Measurements from ENCODE around the gene MET.
"Not testable (repeated sequence)": the region's sequence is repeated elsewhere in the genome, so short reads cannot be mapped to it uniquely, and the experiment has no call there.

MET gene

GRCh38 chr7:116711790-116712189 is 39.8 kb downstream of the MET start:
- no peak overlapping the region for H3K27ac ChIP-seq (ENCODE audit: low read depth, low read length)
- no peaks in the 10 kb centered on the region for H3K27me3 ChIP-seq (ENCODE audit: insufficient read depth, low read length)
- no peak overlapping the region for H3K9ac ChIP-seq (ENCODE audit: low read depth, low read length)
- no peaks in the 10 kb centered on the region for H3K9me3 ChIP-seq (ENCODE audit: insufficient read depth, low read depth, low read length)
- H3K4me3 ChIP-seq (ENCODE audit: low read length), result no peak overlapping the region
- no peaks in the 10 kb centered on the region for H3K36me3 ChIP-seq (ENCODE audit: insufficient read depth, low read length)
- WGBS, result 93% methylated on average over 4 of the region's 4 CpGs
- peaks cover 19% of the 10 kb centered on the region for H3K4me1 ChIP-seq (ENCODE audit: insufficient read depth, low read length)

GRCh38 chr7:116713500-116713899 is 41.5 kb downstream of the MET start:
- Histone ChIP-seq H3K27me3 (ENCODE audit: insufficient read depth, low read length) (no peaks in the 10 kb centered on the region), H3K9me3 (ENCODE audit: insufficient read depth, low read depth, low read length) (no peaks in the 10 kb centered on the region), H3K4me1 (ENCODE audit: insufficient read depth, low read length) (0 out of 2 replicates have a peak, but pooled peaks cover 2% of the 10 kb centered on the region), H3K36me3 (ENCODE audit: insufficient read depth, low read length) (no peaks in the 10 kb centered on the region), H3K27ac (ENCODE audit: low read depth, low read length) (no peak overlapping the region), H3K4me3 (ENCODE audit: low read length) (no peak overlapping the region), H3K9ac (ENCODE audit: low read depth, low read length) (no peak overlapping the region)
- WGBS, result 97% methylated on average over 4 of the region's 4 CpGs

- H3K27ac ChIP-seq (ENCODE audit: low read depth, low read length), result no peak overlapping the region
- no peak overlapping the region for H3K4me3 ChIP-seq (ENCODE audit: low read length)
- H3K9me3 ChIP-seq (ENCODE audit: insufficient read depth, low read depth, low read length), result no peaks in the 10 kb centered on the region
- no peaks in the 10 kb centered on the region for H3K36me3 ChIP-seq (ENCODE audit: insufficient read depth, low read length)
- no peak overlapping the region for H3K9ac ChIP-seq (ENCODE audit: low read depth, low read length)
- no peaks in the 10 kb centered on the region for H3K4me1 ChIP-seq (ENCODE audit: insufficient read depth, low read length)
- H3K27me3 ChIP-seq (ENCODE audit: insufficient read depth, low read length), result no peaks in the 10 kb centered on the region
These were observed 41.9 kb downstream of the MET start for GRCh38 chr7:116713918-116714317.

DNA sequence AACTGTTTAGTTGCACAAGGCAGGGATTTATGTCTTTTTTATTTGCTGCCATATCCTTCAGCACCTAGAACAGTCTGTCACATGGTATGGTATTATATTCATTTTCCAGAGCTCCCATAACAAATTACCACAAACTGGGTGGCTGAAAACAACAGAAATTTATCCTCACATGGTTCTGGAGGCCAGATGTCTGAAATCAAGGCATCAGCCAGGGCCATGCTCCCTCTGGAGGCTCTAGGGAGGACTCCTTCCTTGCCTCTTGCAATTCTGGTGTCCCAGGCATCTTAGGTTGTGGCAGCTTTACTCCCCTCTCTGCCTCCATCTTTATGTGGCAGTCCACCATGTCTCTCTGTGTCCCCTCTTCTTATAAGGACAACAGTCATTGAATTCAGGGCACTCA is 43.1 kb downstream of the MET start:
- Histone ChIP-seq H3K27ac (ENCODE audit: low read depth, low read length) (no peak overlapping the region), H3K36me3 (ENCODE audit: insufficient read depth, low read length) (no peaks in the 10 kb centered on the region), H3K4me3 (ENCODE audit: low read length) (no peak overlapping the region), H3K9ac (ENCODE audit: low read depth, low read length) (no peak overlapping the region), H3K4me1 (ENCODE audit: insufficient read depth, low read length) (no peaks in the 10 kb centered on the region), H3K27me3 (ENCODE audit: insufficient read depth, low read length) (no peaks in the 10 kb centered on the region), H3K9me3 (ENCODE audit: insufficient read depth, low read depth, low read length) (no peaks in the 10 kb centered on the region)

DNA sequence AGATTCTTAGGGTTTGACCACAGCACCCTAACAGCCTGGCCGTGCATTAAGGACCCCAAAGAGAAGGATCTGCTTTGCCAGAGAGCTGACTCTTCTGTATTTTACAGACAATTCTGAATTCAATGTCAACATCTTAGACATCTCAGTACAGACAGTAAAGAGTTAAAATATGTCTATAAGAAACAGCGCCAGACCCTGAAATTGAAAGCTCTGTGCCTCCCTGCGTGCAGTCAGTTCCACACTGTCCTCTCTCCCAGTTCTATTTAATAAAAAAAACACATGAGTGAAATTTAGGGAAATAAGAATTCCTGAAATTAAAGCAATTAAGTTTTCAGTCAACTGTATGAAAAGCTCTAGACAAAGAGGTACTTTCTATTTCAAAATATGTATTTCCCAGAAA is 45.1 kb downstream of the MET start:
- Histone ChIP-seq H3K9me3 (ENCODE audit: insufficient read depth, low read depth, low read length) (no peaks in the 10 kb centered on the region), H3K4me3 (ENCODE audit: low read length) (no peak overlapping the region), H3K4me1 (ENCODE audit: insufficient read depth, low read length) (no peaks in the 10 kb centered on the region), H3K27me3 (ENCODE audit: insufficient read depth, low read length) (no peaks in the 10 kb centered on the region), H3K36me3 (ENCODE audit: insufficient read depth, low read length) (no peaks in the 10 kb centered on the region), H3K27ac (ENCODE audit: low read depth, low read length) (no peak overlapping the region), H3K9ac (ENCODE audit: low read depth, low read length) (no peak overlapping the region)
- over 99% methylated on average over 3 of the region's 3 CpGs for WGBS

DNA sequence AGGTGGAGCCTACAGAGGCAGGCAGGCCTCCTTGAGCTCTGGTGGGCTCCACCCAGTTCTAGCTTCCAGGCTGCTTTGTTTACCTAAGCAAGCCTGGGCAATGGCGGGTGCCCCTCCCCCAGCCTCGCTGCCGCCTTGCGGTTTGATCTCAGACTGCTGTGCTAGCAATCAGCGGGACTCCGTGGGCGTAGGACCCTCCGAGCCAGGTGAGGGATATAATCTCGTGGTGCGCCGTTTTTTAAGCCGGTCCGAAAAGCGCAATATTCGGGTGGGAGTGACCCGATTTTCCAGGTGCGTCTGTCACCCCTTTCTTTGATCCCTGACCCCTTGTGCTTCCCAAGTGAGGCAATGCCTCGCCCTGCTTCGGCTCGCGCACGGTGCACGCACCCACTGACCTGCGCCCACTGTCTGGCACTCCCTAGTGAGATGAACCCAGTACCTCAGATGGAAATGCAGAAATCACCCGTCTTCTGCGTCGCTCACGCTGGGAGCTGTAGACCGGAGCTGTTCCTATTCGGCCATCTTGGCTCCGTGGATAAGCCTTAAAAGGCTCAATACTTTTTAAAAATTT is 52.0 kb downstream of the MET start:
- not testable (repeated sequence) for H3K9me3 ChIP-seq (ENCODE audit: insufficient read depth, low read depth, low read length); H3K36me3 ChIP-seq (ENCODE audit: insufficient read depth, low read length); H3K27ac ChIP-seq (ENCODE audit: low read depth, low read length); H3K9ac ChIP-seq (ENCODE audit: low read depth, low read length); H3K4me3 ChIP-seq (ENCODE audit: low read length); H3K4me1 ChIP-seq (ENCODE audit: insufficient read depth, low read length); H3K27me3 ChIP-seq (ENCODE audit: insufficient read depth, low read length)
- WGBS, result 66% methylated on average over 31 of the region's 31 CpGs

GRCh38 chr7:116724560-116725231 is 52.7 kb downstream of the MET start:
- no peaks in the 10 kb centered on the region for H3K9me3 ChIP-seq (ENCODE audit: insufficient read depth, low read depth, low read length)
- no peak overlapping the region for H3K4me3 ChIP-seq (ENCODE audit: low read length)
- no peaks in the 10 kb centered on the region for H3K36me3 ChIP-seq (ENCODE audit: insufficient read depth, low read length)
- H3K9ac ChIP-seq (ENCODE audit: low read depth, low read length), result no peak overlapping the region
- H3K27me3 ChIP-seq (ENCODE audit: insufficient read depth, low read length), result no peaks in the 10 kb centered on the region
- no peak overlapping the region for H3K27ac ChIP-seq (ENCODE audit: low read depth, low read length)
- WGBS, result 92% methylated on average over 5 of the region's 5 CpGs
- H3K4me1 ChIP-seq (ENCODE audit: insufficient read depth, low read length), result peaks cover 4% of the 10 kb centered on the region; the same call in 1 of the 2 replicates

- Histone ChIP-seq H3K27ac (ENCODE audit: low read depth, low read length) (no peak overlapping the region), H3K4me1 (ENCODE audit: insufficient read depth, low read length) (peaks cover 4% of the 10 kb centered on the region; the same call in 1 of the 2 replicates), H3K9ac (ENCODE audit: low read depth, low read length) (no peak overlapping the region), H3K27me3 (ENCODE audit: insufficient read depth, low read length) (no peaks in the 10 kb centered on the region), H3K9me3 (ENCODE audit: insufficient read depth, low read depth, low read length) (no peaks in the 10 kb centered on the region), H3K4me3 (ENCODE audit: low read length) (no peak overlapping the region), H3K36me3 (ENCODE audit: insufficient read depth, low read length) (no peaks in the 10 kb centered on the region)
- 90% methylated on average over 3 of the region's 3 CpGs for WGBS
These were observed 54.2 kb downstream of the MET start for GRCh38 chr7:116726149-116726548.

DNA sequence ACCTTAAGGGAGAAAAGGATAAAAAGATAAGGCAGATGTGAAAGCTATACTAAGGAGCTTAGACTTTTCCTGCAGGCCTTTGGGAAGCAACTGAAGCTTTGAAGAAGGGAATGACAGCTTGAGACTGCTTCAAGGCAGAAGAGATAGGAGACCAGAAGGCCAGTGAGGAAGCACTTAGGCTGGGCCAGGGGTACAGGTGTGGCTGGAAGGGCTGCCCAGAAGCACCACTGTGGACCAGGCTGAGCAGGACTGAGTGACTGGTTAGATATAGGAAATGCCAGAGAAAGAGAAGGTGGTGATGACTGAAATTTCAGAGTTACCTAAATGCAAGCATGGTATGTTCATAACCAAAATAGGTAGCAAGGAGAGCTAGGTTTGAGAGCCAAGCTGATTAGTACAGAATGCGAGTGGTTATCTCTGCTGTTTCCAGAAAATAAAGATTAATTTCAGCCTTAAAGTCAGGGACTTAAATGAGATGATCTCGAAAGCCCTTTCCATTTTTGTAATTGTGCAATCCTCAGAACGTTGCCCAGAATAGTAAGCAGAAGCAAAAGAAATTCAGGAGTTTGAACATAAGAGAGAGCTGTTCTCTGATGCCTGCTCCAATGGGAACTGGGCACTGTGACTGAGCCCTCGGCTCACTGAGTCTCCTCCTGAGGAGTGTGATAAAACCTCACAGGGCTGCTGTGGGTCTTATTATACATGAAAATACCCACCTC is 54.9 kb downstream of the MET start:
- H3K27ac ChIP-seq (ENCODE audit: low read depth, low read length), result no peak overlapping the region
- peaks cover 4% of the 10 kb centered on the region; the same call in 1 of the 2 replicates for H3K4me1 ChIP-seq (ENCODE audit: insufficient read depth, low read length)
- no peak overlapping the region for H3K9ac ChIP-seq (ENCODE audit: low read depth, low read length)
- H3K27me3 ChIP-seq (ENCODE audit: insufficient read depth, low read length), result no peaks in the 10 kb centered on the region
- no peaks in the 10 kb centered on the region for H3K9me3 ChIP-seq (ENCODE audit: insufficient read depth, low read depth, low read length)
- H3K4me3 ChIP-seq (ENCODE audit: low read length), result no peak overlapping the region
- WGBS, result 86% methylated on average over 4 of the region's 4 CpGs
- no peaks in the 10 kb centered on the region for H3K36me3 ChIP-seq (ENCODE audit: insufficient read depth, low read length)

DNA sequence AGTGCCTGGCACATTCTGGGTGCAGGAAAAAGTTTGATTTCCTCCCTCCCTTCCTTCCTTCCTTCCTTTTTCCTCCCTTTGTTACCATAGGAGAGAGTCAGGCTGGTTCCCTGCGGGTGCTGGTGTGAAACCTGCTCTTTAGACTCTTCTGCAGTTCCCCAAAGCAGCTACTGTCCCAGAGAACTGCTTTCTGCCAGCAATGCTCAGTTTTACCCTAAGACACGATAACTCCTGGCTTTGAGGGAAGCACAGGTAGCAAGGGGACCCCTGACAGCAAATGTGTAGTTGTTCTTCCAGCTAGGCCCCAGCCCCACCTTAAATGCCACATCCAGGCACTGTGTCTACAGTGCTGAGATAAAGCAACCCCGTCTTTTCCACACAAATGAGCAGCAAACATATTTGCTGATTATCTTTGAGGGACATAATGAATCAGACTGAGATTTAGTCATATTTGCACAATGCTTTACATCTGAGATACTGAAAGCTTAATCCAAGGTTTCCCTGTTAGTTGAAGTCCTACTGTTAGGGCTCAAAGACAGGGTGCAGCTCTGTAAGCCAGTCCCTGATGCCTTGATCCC is 55.5 kb downstream of the MET start:
- no peak overlapping the region for H3K27ac ChIP-seq (ENCODE audit: low read depth, low read length)
- WGBS, result 76% methylated on average over 3 of the region's 3 CpGs

DNA sequence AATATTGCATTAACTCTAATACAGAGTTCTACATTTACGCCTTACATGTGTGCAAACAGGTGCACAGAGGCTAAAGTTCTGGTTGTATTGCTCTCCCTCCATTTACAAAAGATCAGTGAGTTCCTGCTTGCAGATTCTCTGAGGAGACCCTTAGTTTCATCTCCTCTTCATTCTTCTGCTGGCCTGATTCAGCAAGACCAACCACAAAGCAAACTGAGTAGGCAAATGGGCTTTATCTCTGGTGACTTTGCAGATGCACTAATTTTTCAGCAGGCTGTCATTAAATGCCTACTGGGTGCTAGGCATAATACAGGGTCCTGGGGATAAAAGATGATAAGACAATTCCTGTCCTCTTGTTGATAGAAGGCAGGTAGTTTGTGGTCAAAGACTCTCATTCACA is 56.4 kb downstream of the MET start:
- Histone ChIP-seq H3K9me3 (ENCODE audit: insufficient read depth, low read depth, low read length) (no peaks in the 10 kb centered on the region), H3K36me3 (ENCODE audit: insufficient read depth, low read length) (no peaks in the 10 kb centered on the region), H3K4me3 (ENCODE audit: low read length) (no peak overlapping the region), H3K27ac (ENCODE audit: low read depth, low read length) (no peak overlapping the region), H3K27me3 (ENCODE audit: insufficient read depth, low read length) (no peaks in the 10 kb centered on the region), H3K4me1 (ENCODE audit: insufficient read depth, low read length) (peaks cover 12% of the 10 kb centered on the region; the same call in 1 of the 2 replicates), H3K9ac (ENCODE audit: low read depth, low read length) (no peak overlapping the region)
- WGBS, result 96% methylated on average over 1 of the region's 1 CpG

More for the DNA sequence above, 55.5 kb downstream of the MET start:
- Histone ChIP-seq H3K27me3 (ENCODE audit: insufficient read depth, low read length) (no peaks in the 10 kb centered on the region), H3K4me1 (ENCODE audit: insufficient read depth, low read length) (peaks cover 4% of the 10 kb centered on the region; the same call in 1 of the 2 replicates), H3K4me3 (ENCODE audit: low read length) (no peak overlapping the region), H3K9me3 (ENCODE audit: insufficient read depth, low read depth, low read length) (no peaks in the 10 kb centered on the region), H3K36me3 (ENCODE audit: insufficient read depth, low read length) (no peaks in the 10 kb centered on the region), H3K9ac (ENCODE audit: low read depth, low read length) (no peak overlapping the region)
